Fibroblast of lung (primary cell): ENCODE data around the gene CAPN8. TPM values are rescaled to one million over a fixed set of nuclear protein-coding genes. Genes with fewer than 3 reads are reported as not detected.

Experiments
- DNase-seq, 2 donors: peaks; one replicate each; pipeline versions ENCODE4 v3.0.0 to v3.0.0-alpha.2; 2010; ENCODE audit warnings: low read depth in 2 of 2
- H2AFZ ChIP-seq: 2 replicates; pipeline ENCODE4 v1.5.1; 2012; ENCODE audit warnings: low read length, control low read depth, inconsistent platforms
- H3K27ac ChIP-seq: 2 replicates; pipeline ENCODE4 v1.5.1; 2011; ENCODE audit warnings: low read length, control low read depth; ENCODE audit not compliant: insufficient read depth
- H3K27me3 ChIP-seq: 2 replicates; pipeline ENCODE4 v1.5.1; 2011; ENCODE audit warnings: mild to moderate bottlenecking, low read length; ENCODE audit not compliant: control insufficient read depth, insufficient read depth
- H3K36me3 ChIP-seq: 2 replicates; pipeline ENCODE4 v1.5.1; 2011; ENCODE audit warnings: low read length; ENCODE audit not compliant: control insufficient read depth, insufficient read depth
- H3K4me1 ChIP-seq: 2 replicates; pipeline ENCODE4 v1.5.1; 2011; ENCODE audit warnings: low read length; ENCODE audit not compliant: control insufficient read depth, insufficient read depth; ENCODE audit errors: extremely low read depth
- H3K4me2 ChIP-seq: 2 replicates; pipeline ENCODE4 v1.5.1; 2011; ENCODE audit warnings: low read length, control low read depth; ENCODE audit not compliant: insufficient read depth; ENCODE audit errors: extremely low read depth
- H3K4me3 ChIP-seq, 4 experiments: fragments of 200-600 bp in 1 of 4; sonication (generic) in 1 of 4; replicated peaks in 1 of 4; 2 replicates each; pipeline ENCODE4 v1.5.1; 2011 to 2016; ENCODE audit warnings: low read length in 4 of 4, low read depth in 3 of 4, mild to moderate bottlenecking in 3 of 4, control low read depth in 2 of 4, inconsistent platforms in 1 of 4, mixed read lengths in 1 of 4; ENCODE audit not compliant: insufficient read depth in 1 of 4; ENCODE audit errors: control extremely low read depth in 1 of 4
- H3K79me2 ChIP-seq: 2 replicates; pipeline ENCODE4 v1.5.1; 2012; ENCODE audit warnings: mild to moderate bottlenecking, low read length, inconsistent platforms; ENCODE audit not compliant: control insufficient read depth, insufficient read depth
- H3K9ac ChIP-seq: 2 replicates; pipeline ENCODE4 v1.5.1; 2011; ENCODE audit warnings: mild to moderate bottlenecking, low read length, control low read depth; ENCODE audit not compliant: insufficient read depth
- H3K9me3 ChIP-seq: 2 replicates; pipeline ENCODE4 v1.5.1; 2012; ENCODE audit warnings: low read depth, low read length; ENCODE audit not compliant: control insufficient read depth, insufficient read depth
- H4K20me1 ChIP-seq: 2 replicates; pipeline ENCODE4 v1.5.1; 2011; ENCODE audit warnings: low read length; ENCODE audit not compliant: control insufficient read depth, insufficient read depth; ENCODE audit errors: extremely low read depth
- EZH2 ChIP-seq: IDR thresholded peaks from 2 replicates; pipeline ENCODE4 v1.5.1; 2012; ENCODE audit warnings: low read length, control low read depth, mild to moderate bottlenecking; ENCODE audit errors: missing control alignments
- polyA plus RNA-seq, 2 donors: library from polyadenylated mRNA; depleted of rRNA in 1 of 2; stranded (reverse) in 1 of 2; unstranded in 1 of 2; fragments of >200 nt; gene quantifications; 2 replicates each; pipeline ENCODE4 v1.2.1, GENCODE V29; 2011 to 2012; ENCODE audit warnings: missing spikeins in 1 of 2
- total RNA-seq: library from RNA; depleted of rRNA; stranded (reverse); fragments of >200 nt; gene quantifications from 2 replicates; pipeline ENCODE4 v1.2.1, GENCODE V29; 2014
- TF ChIP-seq, protein P1 (sequence below), 2 donors: IDR thresholded peaks in 1 of 2; conservative IDR thresholded peaks in 1 of 2; 1 replicate in 1 of 2; 2 replicates in 1 of 2; pipeline ENCODE4 v1.5.1; 2011 to 2012; ENCODE audit warnings: low read length in 2 of 2, control low read depth in 1 of 2, inconsistent platforms in 1 of 2, low read depth in 1 of 2, mild to moderate bottlenecking in 1 of 2

The CAPN8 gene
- total and polyA plus RNA-seq, 2 donors (not counting 1 experiment from before 2014, with no cell fraction given) = not detected

GRCh38 chr1:223504741-223505140 is 160.8 kb downstream of the CAPN8 start:
- Histone ChIP-seq H3K9ac (no peak overlapping the region), H3K36me3 (no peaks in the 10 kb centered on the region), H3K4me2 (no peak overlapping the region), H3K4me1 (peaks cover 2% of the 10 kb centered on the region), H3K79me2 (no peaks in the 10 kb centered on the region), H3K27ac (no peak overlapping the region), H4K20me1 (no peaks in the 10 kb centered on the region), H3K27me3 (no peaks in the 10 kb centered on the region), H3K9me3 (no peaks in the 10 kb centered on the region), H2AFZ (peak overlapping the region; percentile 10), H3K4me3 (no peak overlapping the region)
- peak; percentile 62 to 96 for DNase-seq
- TF ChIP-seq EZH2 = no peak
- TF ChIP-seq, protein P1, sequence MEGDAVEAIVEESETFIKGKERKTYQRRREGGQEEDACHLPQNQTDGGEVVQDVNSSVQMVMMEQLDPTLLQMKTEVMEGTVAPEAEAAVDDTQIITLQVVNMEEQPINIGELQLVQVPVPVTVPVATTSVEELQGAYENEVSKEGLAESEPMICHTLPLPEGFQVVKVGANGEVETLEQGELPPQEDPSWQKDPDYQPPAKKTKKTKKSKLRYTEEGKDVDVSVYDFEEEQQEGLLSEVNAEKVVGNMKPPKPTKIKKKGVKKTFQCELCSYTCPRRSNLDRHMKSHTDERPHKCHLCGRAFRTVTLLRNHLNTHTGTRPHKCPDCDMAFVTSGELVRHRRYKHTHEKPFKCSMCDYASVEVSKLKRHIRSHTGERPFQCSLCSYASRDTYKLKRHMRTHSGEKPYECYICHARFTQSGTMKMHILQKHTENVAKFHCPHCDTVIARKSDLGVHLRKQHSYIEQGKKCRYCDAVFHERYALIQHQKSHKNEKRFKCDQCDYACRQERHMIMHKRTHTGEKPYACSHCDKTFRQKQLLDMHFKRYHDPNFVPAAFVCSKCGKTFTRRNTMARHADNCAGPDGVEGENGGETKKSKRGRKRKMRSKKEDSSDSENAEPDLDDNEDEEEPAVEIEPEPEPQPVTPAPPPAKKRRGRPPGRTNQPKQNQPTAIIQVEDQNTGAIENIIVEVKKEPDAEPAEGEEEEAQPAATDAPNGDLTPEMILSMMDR (conservative IDR thresholded peaks at IDR 0.05 in 1 of 2, IDR thresholded peaks at IDR 0.05 in 1 of 2; ENCODE audit: low read depth in 1 of 2, low read length in 2 of 2) = no peak

- no peak overlapping the region for H2AFZ ChIP-seq
- H3K4me2 ChIP-seq = no peak overlapping the region
- TF ChIP-seq EZH2 = no peak
- TF ChIP-seq, protein P1 (conservative IDR thresholded peaks at IDR 0.05 in 1 of 2, IDR thresholded peaks at IDR 0.05 in 1 of 2; ENCODE audit: low read depth in 1 of 2, low read length in 2 of 2) = no peak
- no peak overlapping the region for H3K9ac ChIP-seq
- H3K27ac ChIP-seq = no peak overlapping the region
- H3K4me3 ChIP-seq = no peak overlapping the region
- DNase-seq = no peak
- H4K20me1 ChIP-seq = no peaks in the 10 kb centered on the region
- no peaks in the 10 kb centered on the region for H3K9me3 ChIP-seq
- peaks cover 2% of the 10 kb centered on the region for H3K4me1 ChIP-seq
- no peaks in the 10 kb centered on the region for H3K79me2 ChIP-seq
- no peaks in the 10 kb centered on the region for H3K36me3 ChIP-seq
- H3K27me3 ChIP-seq = no peaks in the 10 kb centered on the region
Observed at GRCh38 chr1:223503348-223503747, 162.2 kb downstream of the CAPN8 start.

DNA sequence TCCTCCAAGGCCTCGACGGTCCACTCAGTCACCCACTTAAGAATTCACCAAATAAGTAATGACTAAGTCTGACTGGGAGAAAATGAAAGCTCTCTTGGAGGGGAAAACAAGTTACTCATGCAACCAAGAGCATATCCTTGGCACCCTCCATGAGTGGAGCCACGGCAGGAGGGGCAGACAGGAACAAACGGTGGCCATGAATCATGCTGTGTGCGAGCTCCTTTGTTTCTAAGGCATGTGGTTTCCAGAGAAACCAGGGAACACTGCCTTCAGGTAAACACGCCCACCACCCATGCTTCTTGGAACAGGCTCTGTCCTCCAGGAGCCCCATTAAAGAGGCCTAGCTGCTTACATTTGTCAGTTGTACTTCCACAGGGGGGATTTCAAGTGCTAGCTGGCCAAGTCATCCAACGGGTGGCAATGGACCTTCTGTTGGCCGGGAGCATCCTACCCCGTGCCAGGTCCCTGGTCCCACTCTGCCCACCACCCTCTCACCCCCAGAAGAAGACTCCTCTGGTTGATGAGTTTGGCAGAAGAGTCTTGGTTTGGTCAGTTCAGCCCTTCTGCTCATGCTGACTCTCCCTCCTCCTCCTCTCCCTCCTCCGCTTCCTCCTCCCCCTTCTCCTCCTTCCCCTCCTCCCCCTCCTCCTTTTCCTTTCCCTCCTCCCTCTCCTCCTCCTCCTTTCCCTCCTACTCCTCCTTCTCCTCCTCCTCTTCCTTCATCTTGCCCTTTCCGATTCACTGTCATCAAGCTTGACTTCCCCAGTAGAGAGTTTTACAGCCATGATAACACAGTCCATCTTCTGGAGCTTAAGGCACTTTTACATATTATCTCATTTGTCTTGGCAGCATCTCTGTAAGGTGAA is 164.7 kb downstream of the CAPN8 start:
- Histone ChIP-seq H3K4me3 (no peak overlapping the region), H3K4me2 (peak overlapping the region; percentile 15), H3K9ac (no peak overlapping the region), H4K20me1 (no peaks in the 10 kb centered on the region), H3K27ac (peak overlapping the region; percentile 43), H3K9me3 (no peaks in the 10 kb centered on the region), H3K79me2 (no peaks in the 10 kb centered on the region), H3K36me3 (no peaks in the 10 kb centered on the region), H2AFZ (no peak overlapping the region), H3K4me1 (peaks cover 2% of the 10 kb centered on the region), H3K27me3 (no peaks in the 10 kb centered on the region)
- peak; percentile 53 to 99 for DNase-seq
- TF ChIP-seq EZH2 = no peak
- TF ChIP-seq, protein P1 (conservative IDR thresholded peaks at IDR 0.05 in 1 of 2, IDR thresholded peaks at IDR 0.05 in 1 of 2; ENCODE audit: low read depth in 1 of 2, low read length in 2 of 2) = no peak
